Neural cell (in vitro differentiated cells): ENCODE data around the gene MAJIN. TPM values are rescaled to one million over a fixed set of nuclear protein-coding genes. Genes with fewer than 3 reads are reported as not detected.

Experiments
- H2AFZ ChIP-seq: fragments of 200-600, 300-800 bp; sonication (generic), shearing (Covaris generic); 2 replicates; pipeline ENCODE4 v1.6.0; 2014; ENCODE audit warnings: low read depth, mild to moderate bottlenecking, antibody characterized with exemption, low read length, moderate library complexity
- H3F3A ChIP-seq: fragments of 200-600 bp; shearing (Covaris generic); 2 replicates; pipeline ENCODE4 v1.6.1; 2016; ENCODE audit warnings: mild to moderate bottlenecking, moderate library complexity, mixed read lengths, antibody characterized with exemption, low read length; ENCODE audit not compliant: insufficient read depth, poor library complexity, severe bottlenecking
- H3K27ac ChIP-seq: fragments of 200-600, 300-800 bp; sonication (generic), shearing (Covaris generic); 2 replicates; pipeline ENCODE4 v1.5.1; 2014; ENCODE audit warnings: mild to moderate bottlenecking, low read length, moderate library complexity
- H3K27me3 ChIP-seq: fragments of 300-800, 200-600 bp; sonication (generic), shearing (Covaris generic); 2 replicates; pipeline ENCODE4 v1.6.0; 2014; ENCODE audit warnings: mild to moderate bottlenecking, low read depth, low read length, moderate library complexity; ENCODE audit not compliant: insufficient read depth
- H3K36me3 ChIP-seq: fragments of 300-800, 200-600 bp; sonication (generic), shearing (Covaris generic); 2 replicates; pipeline ENCODE4 v1.5.1; 2014; ENCODE audit warnings: mild to moderate bottlenecking, antibody characterized with exemption, low read length, moderate library complexity; ENCODE audit not compliant: insufficient read depth
- H3K4me2 ChIP-seq: fragments of 300-800, 200-600 bp; sonication (generic), shearing (Covaris generic); 2 replicates; pipeline ENCODE4 v1.6.0; 2014; ENCODE audit warnings: mild to moderate bottlenecking, low read length
- H3K4me3 ChIP-seq: fragments of 300-800, 200-600 bp; sonication (generic), shearing (Covaris generic); 2 replicates; pipeline ENCODE4 v1.5.1; 2014; ENCODE audit warnings: mild to moderate bottlenecking, low read length, moderate library complexity
- H3K79me2 ChIP-seq: fragments of 200-600 bp; shearing (Covaris generic); replicated peaks from 2 replicates; pipeline ENCODE4 v1.6.0; 2014; ENCODE audit warnings: mild to moderate bottlenecking, low read length, moderate library complexity; ENCODE audit not compliant: insufficient read depth
- H3K9ac ChIP-seq: fragments of 300-800, 200-600 bp; sonication (generic), shearing (Covaris generic); 2 replicates; pipeline ENCODE4 v1.6.1; 2016; ENCODE audit warnings: mild to moderate bottlenecking, low read length, mixed read lengths
- H3K9me2 ChIP-seq: fragments of 200-600 bp; shearing (Covaris generic); 2 replicates; pipeline ENCODE4 v1.6.1; 2016; ENCODE audit warnings: mild to moderate bottlenecking, low read length, mixed read lengths; ENCODE audit not compliant: insufficient read depth
- H3K9me3 ChIP-seq: fragments of 200-600, 300-800 bp; sonication (generic), shearing (Covaris generic); 2 replicates; pipeline ENCODE4 v1.6.1; 2016; ENCODE audit warnings: mild to moderate bottlenecking, mixed run types, low read length, moderate library complexity, mixed read lengths
- H4K20me1 ChIP-seq: fragments of 200-600 bp; shearing (Covaris generic); 2 replicates; pipeline ENCODE4 v1.6.1; 2016; ENCODE audit warnings: mild to moderate bottlenecking, mixed run types; ENCODE audit not compliant: insufficient read depth
- EP300 ChIP-seq: fragments of 450-650 bp; conservative IDR thresholded peaks from 2 replicates; pipeline ENCODE4 v1.6.1; 2014; ENCODE audit warnings: antibody characterized with exemption, mild to moderate bottlenecking, moderate library complexity; ENCODE audit not compliant: poor library complexity, severe bottlenecking
- EZH2 ChIP-seq: fragments of 200-600, 300-800 bp; shearing (Covaris generic), sonication (generic); IDR thresholded peaks from 2 replicates; pipeline ENCODE4 v1.6.1; 2014; ENCODE audit warnings: antibody characterized with exemption, low read length, borderline replicate concordance, mild to moderate bottlenecking; ENCODE audit not compliant: insufficient read depth, poor library complexity, severe bottlenecking
- MXI1 ChIP-seq: fragments of 450-650 bp; conservative IDR thresholded peaks from 2 replicates; pipeline ENCODE4 v1.6.1; 2014; ENCODE audit warnings: antibody characterized with exemption, mild to moderate bottlenecking; ENCODE audit not compliant: poor library complexity, severe bottlenecking
- POLR2AphosphoS5 ChIP-seq: IDR thresholded peaks from 2 replicates; pipeline ENCODE4 v1.6.1; 2012
- RAD21 ChIP-seq: fragments of 450-650 bp; conservative IDR thresholded peaks from 2 replicates; pipeline ENCODE4 v1.6.1; 2014; ENCODE audit warnings: antibody characterized with exemption, mild to moderate bottlenecking, moderate library complexity
- SMC3 ChIP-seq: fragments of 450-650 bp; conservative IDR thresholded peaks from 2 replicates; pipeline ENCODE4 v1.6.1; 2014; ENCODE audit warnings: antibody characterized with exemption, mild to moderate bottlenecking, moderate library complexity; ENCODE audit not compliant: poor library complexity
- TAF1 ChIP-seq: IDR thresholded peaks from 2 replicates; pipeline ENCODE4 v1.6.1; 2012; ENCODE audit warnings: low read depth
- polyA plus RNA-seq: library from polyadenylated mRNA; depleted of rRNA; stranded (reverse); fragments of >200 nt; gene quantifications from 2 replicates; pipeline ENCODE4 v1.2.3, GENCODE V29; 2014
- TF ChIP-seq, protein P1 (sequence below): fragments of 450-650 bp; IDR thresholded peaks from 2 replicates; pipeline ENCODE4 v1.5.1; 2014; ENCODE audit warnings: antibody characterized with exemption, mild to moderate bottlenecking, moderate library complexity; ENCODE audit not compliant: poor library complexity, severe bottlenecking
- TF ChIP-seq, protein P2 (sequence below): IDR thresholded peaks from 2 replicates; pipeline ENCODE4 v1.6.1; 2012; ENCODE audit warnings: borderline replicate concordance

The MAJIN gene
- polyA plus RNA-seq, 1 donor from 2014 or later, result not detected

DNA sequence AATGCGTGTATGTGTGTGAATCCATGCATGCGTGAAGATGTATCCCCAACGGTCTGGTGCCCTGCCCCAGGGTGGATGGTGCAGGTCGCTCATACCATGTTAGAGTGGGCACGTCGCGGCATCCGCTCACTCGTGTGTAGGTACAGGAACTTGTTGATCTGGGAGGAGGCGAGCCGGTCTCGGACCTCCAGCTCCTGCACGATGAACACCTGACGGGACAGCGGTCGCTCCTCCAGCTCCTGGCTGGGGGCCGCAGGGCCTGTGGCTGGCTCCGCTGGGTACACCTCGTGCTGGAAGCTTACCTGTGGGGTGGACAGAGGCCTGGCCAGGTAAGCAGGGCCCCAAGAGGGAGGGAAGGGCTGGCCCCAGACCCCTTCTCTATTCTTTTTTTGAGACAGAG is 73.4 kb downstream of the MAJIN start:
- Histone ChIP-seq H3K79me2 (no peaks in the 10 kb centered on the region), H3K27me3 (no peaks in the 10 kb centered on the region), H3K27ac (no peak overlapping the region), H4K20me1 (no peaks in the 10 kb centered on the region), H3K9me3 (no peaks in the 10 kb centered on the region), H3K4me2 (no peak overlapping the region), H3K9ac (no peak overlapping the region), H3K4me3 (no peak overlapping the region), H2AFZ (no peak overlapping the region), H3F3A (no peaks in the 10 kb centered on the region), H3K9me2 (no peaks in the 10 kb centered on the region), H3K36me3 (no peaks in the 10 kb centered on the region)
- TF ChIP-seq EP300 (no peak), POLR2AphosphoS5 (no peak), SMC3 (no peak), RAD21 (no peak), MXI1 (no peak), EZH2 (no peak), TAF1 (no peak)
- TF ChIP-seq, protein P1, sequence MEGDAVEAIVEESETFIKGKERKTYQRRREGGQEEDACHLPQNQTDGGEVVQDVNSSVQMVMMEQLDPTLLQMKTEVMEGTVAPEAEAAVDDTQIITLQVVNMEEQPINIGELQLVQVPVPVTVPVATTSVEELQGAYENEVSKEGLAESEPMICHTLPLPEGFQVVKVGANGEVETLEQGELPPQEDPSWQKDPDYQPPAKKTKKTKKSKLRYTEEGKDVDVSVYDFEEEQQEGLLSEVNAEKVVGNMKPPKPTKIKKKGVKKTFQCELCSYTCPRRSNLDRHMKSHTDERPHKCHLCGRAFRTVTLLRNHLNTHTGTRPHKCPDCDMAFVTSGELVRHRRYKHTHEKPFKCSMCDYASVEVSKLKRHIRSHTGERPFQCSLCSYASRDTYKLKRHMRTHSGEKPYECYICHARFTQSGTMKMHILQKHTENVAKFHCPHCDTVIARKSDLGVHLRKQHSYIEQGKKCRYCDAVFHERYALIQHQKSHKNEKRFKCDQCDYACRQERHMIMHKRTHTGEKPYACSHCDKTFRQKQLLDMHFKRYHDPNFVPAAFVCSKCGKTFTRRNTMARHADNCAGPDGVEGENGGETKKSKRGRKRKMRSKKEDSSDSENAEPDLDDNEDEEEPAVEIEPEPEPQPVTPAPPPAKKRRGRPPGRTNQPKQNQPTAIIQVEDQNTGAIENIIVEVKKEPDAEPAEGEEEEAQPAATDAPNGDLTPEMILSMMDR, result no peak
- TF ChIP-seq, protein P2, sequence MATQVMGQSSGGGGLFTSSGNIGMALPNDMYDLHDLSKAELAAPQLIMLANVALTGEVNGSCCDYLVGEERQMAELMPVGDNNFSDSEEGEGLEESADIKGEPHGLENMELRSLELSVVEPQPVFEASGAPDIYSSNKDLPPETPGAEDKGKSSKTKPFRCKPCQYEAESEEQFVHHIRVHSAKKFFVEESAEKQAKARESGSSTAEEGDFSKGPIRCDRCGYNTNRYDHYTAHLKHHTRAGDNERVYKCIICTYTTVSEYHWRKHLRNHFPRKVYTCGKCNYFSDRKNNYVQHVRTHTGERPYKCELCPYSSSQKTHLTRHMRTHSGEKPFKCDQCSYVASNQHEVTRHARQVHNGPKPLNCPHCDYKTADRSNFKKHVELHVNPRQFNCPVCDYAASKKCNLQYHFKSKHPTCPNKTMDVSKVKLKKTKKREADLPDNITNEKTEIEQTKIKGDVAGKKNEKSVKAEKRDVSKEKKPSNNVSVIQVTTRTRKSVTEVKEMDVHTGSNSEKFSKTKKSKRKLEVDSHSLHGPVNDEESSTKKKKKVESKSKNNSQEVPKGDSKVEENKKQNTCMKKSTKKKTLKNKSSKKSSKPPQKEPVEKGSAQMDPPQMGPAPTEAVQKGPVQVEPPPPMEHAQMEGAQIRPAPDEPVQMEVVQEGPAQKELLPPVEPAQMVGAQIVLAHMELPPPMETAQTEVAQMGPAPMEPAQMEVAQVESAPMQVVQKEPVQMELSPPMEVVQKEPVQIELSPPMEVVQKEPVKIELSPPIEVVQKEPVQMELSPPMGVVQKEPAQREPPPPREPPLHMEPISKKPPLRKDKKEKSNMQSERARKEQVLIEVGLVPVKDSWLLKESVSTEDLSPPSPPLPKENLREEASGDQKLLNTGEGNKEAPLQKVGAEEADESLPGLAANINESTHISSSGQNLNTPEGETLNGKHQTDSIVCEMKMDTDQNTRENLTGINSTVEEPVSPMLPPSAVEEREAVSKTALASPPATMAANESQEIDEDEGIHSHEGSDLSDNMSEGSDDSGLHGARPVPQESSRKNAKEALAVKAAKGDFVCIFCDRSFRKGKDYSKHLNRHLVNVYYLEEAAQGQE, result no peak

DNA sequence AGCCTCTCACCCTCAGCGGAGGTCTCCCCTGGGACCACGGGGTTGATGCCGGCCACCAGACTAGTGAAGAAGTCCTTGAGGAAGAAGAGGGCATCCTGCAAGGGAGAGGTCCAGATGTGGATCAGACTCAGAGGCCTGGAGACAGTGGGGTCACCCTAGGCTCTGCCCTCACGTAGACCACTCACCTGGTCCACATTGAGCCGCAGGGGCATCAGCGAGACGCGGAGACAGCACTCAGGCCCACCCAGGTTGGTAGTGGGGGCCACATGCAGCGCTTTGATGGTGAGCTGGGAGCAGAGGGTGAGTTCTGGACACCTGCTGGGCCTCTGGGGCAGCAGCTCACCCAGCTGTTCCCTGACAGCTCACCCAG is 73.8 kb downstream of the MAJIN start:
- Histone ChIP-seq H3K9ac (no peak overlapping the region), H3K9me2 (no peaks in the 10 kb centered on the region), H3K9me3 (no peaks in the 10 kb centered on the region), H4K20me1 (no peaks in the 10 kb centered on the region), H3K27me3 (no peaks in the 10 kb centered on the region), H3K36me3 (no peaks in the 10 kb centered on the region), H3K4me2 (no peak overlapping the region), H3K79me2 (no peaks in the 10 kb centered on the region), H3K27ac (no peak overlapping the region), H3F3A (no peaks in the 10 kb centered on the region), H2AFZ (no peak overlapping the region), H3K4me3 (no peak overlapping the region)
- TF ChIP-seq POLR2AphosphoS5 (no peak), RAD21 (no peak), TAF1 (no peak), EZH2 (no peak), EP300 (no peak), SMC3 (no peak), MXI1 (no peak)
- TF ChIP-seq, protein P2, result no peak
- TF ChIP-seq, protein P1, result no peak
